GM12878 (cell line): Measurements from ENCODE around the gene CASP8.

Experiments used
- DPF2 ChIP-seq: fragments of 450-650 bp; IDR thresholded peaks from 2 replicates; pipeline ENCODE4 v1.6.1; 2017; ENCODE audit warnings: mild to moderate bottlenecking
- JUND ChIP-seq: IDR thresholded peaks from 2 replicates; pipeline ENCODE4 v1.6.1; 2012; ENCODE audit warnings: low read depth, mild to moderate bottlenecking, low read length, improper control_type of control experiment, moderate library complexity
- POLR2A ChIP-seq: IDR thresholded peaks from 2 replicates; pipeline ENCODE4 v1.6.1; 2011; ENCODE audit warnings: low read depth, mild to moderate bottlenecking, low read length
- SMARCA5 ChIP-seq: fragments of 450-650 bp; IDR thresholded peaks from 2 replicates; pipeline ENCODE4 v1.6.1; 2017; ENCODE audit warnings: mild to moderate bottlenecking
- ZBTB4 ChIP-seq: fragments of 450-650 bp; formaldehyde crosslinking; IDR thresholded peaks from 2 replicates; pipeline ENCODE4 v1.4.0; 2022; ENCODE audit warnings: mild to moderate bottlenecking, moderate library complexity
- ZZZ3 ChIP-seq: IDR thresholded peaks from 2 replicates; pipeline ENCODE4 v1.6.1; 2011; ENCODE audit warnings: low read depth; ENCODE audit not compliant: control insufficient read depth, insufficient read length
- TF ChIP-seq, protein P1 (sequence below): IDR thresholded peaks from 2 replicates; pipeline ENCODE4 v1.6.1; 2012; ENCODE audit warnings: low read depth, low read length, improper control_type of control experiment
- TF ChIP-seq, protein P2 (sequence below): fragments of 450-650 bp; IDR thresholded peaks from 2 replicates; pipeline ENCODE4 v1.6.1; 2017; ENCODE audit warnings: low read depth, mild to moderate bottlenecking, moderate library complexity
- TF ChIP-seq, protein P3 (sequence below), 3 experiments: IDR thresholded peaks in 2 of 3; conservative IDR thresholded peaks in 1 of 3; 2 replicates each; pipeline ENCODE4 v1.5.1; 2011; ENCODE audit warnings: low read depth in 3 of 3, low read length in 3 of 3, mild to moderate bottlenecking in 3 of 3, control low read depth in 2 of 3, moderate library complexity in 2 of 3, inconsistent platforms in 1 of 3, mixed read lengths in 1 of 3; ENCODE audit not compliant: control insufficient read depth in 2 of 3, insufficient read depth in 1 of 3; ENCODE audit errors: extremely low read depth in 1 of 3

- no peak for TF ChIP-seq POLR2A
- TF ChIP-seq, protein P1, sequence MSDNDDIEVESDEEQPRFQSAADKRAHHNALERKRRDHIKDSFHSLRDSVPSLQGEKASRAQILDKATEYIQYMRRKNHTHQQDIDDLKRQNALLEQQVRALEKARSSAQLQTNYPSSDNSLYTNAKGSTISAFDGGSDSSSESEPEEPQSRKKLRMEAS, result no peak
- TF ChIP-seq, protein P2, sequence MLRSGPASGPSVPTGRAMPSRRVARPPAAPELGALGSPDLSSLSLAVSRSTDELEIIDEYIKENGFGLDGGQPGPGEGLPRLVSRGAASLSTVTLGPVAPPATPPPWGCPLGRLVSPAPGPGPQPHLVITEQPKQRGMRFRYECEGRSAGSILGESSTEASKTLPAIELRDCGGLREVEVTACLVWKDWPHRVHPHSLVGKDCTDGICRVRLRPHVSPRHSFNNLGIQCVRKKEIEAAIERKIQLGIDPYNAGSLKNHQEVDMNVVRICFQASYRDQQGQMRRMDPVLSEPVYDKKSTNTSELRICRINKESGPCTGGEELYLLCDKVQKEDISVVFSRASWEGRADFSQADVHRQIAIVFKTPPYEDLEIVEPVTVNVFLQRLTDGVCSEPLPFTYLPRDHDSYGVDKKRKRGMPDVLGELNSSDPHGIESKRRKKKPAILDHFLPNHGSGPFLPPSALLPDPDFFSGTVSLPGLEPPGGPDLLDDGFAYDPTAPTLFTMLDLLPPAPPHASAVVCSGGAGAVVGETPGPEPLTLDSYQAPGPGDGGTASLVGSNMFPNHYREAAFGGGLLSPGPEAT, result no peak
- no peak for TF ChIP-seq SMARCA5
- TF ChIP-seq DPF2, result no peak
- no peak for TF ChIP-seq JUND
- TF ChIP-seq, protein P3, sequence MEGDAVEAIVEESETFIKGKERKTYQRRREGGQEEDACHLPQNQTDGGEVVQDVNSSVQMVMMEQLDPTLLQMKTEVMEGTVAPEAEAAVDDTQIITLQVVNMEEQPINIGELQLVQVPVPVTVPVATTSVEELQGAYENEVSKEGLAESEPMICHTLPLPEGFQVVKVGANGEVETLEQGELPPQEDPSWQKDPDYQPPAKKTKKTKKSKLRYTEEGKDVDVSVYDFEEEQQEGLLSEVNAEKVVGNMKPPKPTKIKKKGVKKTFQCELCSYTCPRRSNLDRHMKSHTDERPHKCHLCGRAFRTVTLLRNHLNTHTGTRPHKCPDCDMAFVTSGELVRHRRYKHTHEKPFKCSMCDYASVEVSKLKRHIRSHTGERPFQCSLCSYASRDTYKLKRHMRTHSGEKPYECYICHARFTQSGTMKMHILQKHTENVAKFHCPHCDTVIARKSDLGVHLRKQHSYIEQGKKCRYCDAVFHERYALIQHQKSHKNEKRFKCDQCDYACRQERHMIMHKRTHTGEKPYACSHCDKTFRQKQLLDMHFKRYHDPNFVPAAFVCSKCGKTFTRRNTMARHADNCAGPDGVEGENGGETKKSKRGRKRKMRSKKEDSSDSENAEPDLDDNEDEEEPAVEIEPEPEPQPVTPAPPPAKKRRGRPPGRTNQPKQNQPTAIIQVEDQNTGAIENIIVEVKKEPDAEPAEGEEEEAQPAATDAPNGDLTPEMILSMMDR (IDR thresholded peaks at IDR 0.05 in 2 of 3, conservative IDR thresholded peaks at IDR 0.05 in 1 of 3; ENCODE audit: control insufficient read depth in 2 of 3, extremely low read depth in 1 of 3, insufficient read depth in 1 of 3, low read depth in 3 of 3, low read length in 3 of 3), result no peak
- no peak for TF ChIP-seq ZZZ3
- no peak for TF ChIP-seq ZBTB4 (CRISPR knock-in tag)
Measured at GRCh38 chr2:201307876-201308275, 47.5 kb downstream of the CASP8 start.
